22Rv1 (cell line): ENCODE results near the gene ALLC.

Experiments used
- ZFX ChIP-seq: fragments of 450-650 bp; IDR thresholded peaks from 2 replicates; pipeline ENCODE4 v1.6.1; 2017; ENCODE audit warnings: antibody characterized with exemption, borderline replicate concordance
- TF ChIP-seq, protein P1 (sequence below): fragments of 450-650 bp; IDR thresholded peaks from 2 replicates; pipeline ENCODE4 v1.5.1; 2017; ENCODE audit warnings: mild to moderate bottlenecking

DNA sequence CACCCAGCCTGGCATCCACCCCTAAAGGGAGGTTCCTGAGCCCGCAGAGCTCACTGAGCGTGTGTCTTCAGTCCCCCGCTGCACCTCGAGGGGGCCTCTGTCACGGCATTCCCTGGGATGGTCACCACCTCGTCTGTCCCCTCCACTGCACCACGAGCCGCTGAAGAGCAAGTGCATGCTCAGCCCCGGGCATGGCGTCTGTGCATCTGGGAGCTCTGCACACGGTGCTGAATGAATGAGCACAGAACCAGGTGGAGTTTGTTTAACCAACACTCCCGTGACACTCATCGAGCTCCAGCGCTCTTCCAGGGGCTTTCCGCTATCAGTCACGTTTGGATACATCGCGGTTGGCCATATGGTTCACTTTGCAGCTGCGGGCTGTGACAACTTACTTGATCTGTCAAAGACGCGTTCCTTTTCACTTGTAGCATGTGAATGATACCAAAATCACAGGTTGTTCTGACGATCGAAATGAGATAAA is 9.2 kb downstream of the ALLC start:
- TF ChIP-seq, protein P1, sequence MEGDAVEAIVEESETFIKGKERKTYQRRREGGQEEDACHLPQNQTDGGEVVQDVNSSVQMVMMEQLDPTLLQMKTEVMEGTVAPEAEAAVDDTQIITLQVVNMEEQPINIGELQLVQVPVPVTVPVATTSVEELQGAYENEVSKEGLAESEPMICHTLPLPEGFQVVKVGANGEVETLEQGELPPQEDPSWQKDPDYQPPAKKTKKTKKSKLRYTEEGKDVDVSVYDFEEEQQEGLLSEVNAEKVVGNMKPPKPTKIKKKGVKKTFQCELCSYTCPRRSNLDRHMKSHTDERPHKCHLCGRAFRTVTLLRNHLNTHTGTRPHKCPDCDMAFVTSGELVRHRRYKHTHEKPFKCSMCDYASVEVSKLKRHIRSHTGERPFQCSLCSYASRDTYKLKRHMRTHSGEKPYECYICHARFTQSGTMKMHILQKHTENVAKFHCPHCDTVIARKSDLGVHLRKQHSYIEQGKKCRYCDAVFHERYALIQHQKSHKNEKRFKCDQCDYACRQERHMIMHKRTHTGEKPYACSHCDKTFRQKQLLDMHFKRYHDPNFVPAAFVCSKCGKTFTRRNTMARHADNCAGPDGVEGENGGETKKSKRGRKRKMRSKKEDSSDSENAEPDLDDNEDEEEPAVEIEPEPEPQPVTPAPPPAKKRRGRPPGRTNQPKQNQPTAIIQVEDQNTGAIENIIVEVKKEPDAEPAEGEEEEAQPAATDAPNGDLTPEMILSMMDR = no peak
- TF ChIP-seq ZFX = no peak
